Natural killer cell (primary cell): ENCODE results near the gene ADAM10. TPM values are rescaled to one million over a fixed set of nuclear protein-coding genes. Genes with fewer than 3 reads are reported as not detected.
A peak's percentile ranks its signal among the peaks of the same experiment; 100 is the strongest.

ENCODE experiments used
- ATAC-seq, 3 donors: fragments of 150-1000 bp in 2 of 3; fragments of 200-7000 bp in 1 of 3; cut with Tn5 transposase; 1 replicate in 1 of 3; 2 replicates in 2 of 3; pipeline ENCODE4 v1.10.0; 2021; ENCODE audit warnings: mild to moderate bottlenecking in 2 of 3, moderate library complexity in 2 of 3
- DNase-seq, 2 donors: peaks; one replicate each; pipeline versions ENCODE4 v3.0.0 to v3.0.0-alpha.2; 2013 to 2021; ENCODE audit warnings: mixed read lengths in 1 of 2
- H3K27ac ChIP-seq: one replicate; pipeline ENCODE4 v1.5.1; 2013; ENCODE audit warnings: mild to moderate bottlenecking, low read length
- H3K27me3 ChIP-seq: one replicate; pipeline ENCODE4 v1.6.1; 2013; ENCODE audit warnings: low read length; ENCODE audit not compliant: control insufficient read depth, insufficient read depth
- H3K36me3 ChIP-seq: one replicate; pipeline ENCODE4 v1.6.1; 2013; ENCODE audit warnings: low read length; ENCODE audit not compliant: control insufficient read depth, insufficient read depth
- H3K4me1 ChIP-seq: one replicate; pipeline ENCODE4 v1.6.1; 2013; ENCODE audit warnings: low read length; ENCODE audit not compliant: control insufficient read depth, insufficient read depth
- H3K4me3 ChIP-seq: one replicate; pipeline ENCODE4 v1.5.1; 2013; ENCODE audit warnings: low read length
- H3K9me3 ChIP-seq: one replicate; pipeline ENCODE4 v1.6.1; 2013; ENCODE audit warnings: low read length; ENCODE audit not compliant: control insufficient read depth, insufficient read depth
- H3K27ac Mint-ChIP-seq, 2 donors: one replicate each; pipeline ENCODE4 v1.8.0; 2022; ENCODE audit warnings: mild to moderate bottlenecking in 2 of 2, mixed read lengths in 2 of 2, moderate library complexity in 1 of 2
- H3K27me3 Mint-ChIP-seq, 2 donors: one replicate each; pipeline ENCODE4 v1.8.0; 2022; ENCODE audit warnings: low read depth in 2 of 2, mixed read lengths in 2 of 2
- H3K36me3 Mint-ChIP-seq: one replicate; pipeline ENCODE4 v1.8.0; 2022; ENCODE audit warnings: mixed read lengths
- H3K4me1 Mint-ChIP-seq, 2 donors: one replicate each; pipeline ENCODE4 v1.8.0; 2022; ENCODE audit warnings: mixed read lengths in 2 of 2
- H3K4me3 Mint-ChIP-seq: one replicate; pipeline ENCODE4 v1.8.0; 2022; ENCODE audit warnings: mild to moderate bottlenecking, moderate library complexity, mixed read lengths
- H3K9me3 Mint-ChIP-seq, 2 donors: one replicate each; pipeline ENCODE4 v1.8.0; 2022; ENCODE audit warnings: mixed read lengths in 2 of 2
- CTCF ChIP-seq: fragments of 200-600 bp; IDR thresholded peaks from one replicate; pipeline ENCODE4 v1.8.0; 2022; ENCODE audit warnings: antibody characterized with exemption
- WGBS: methylation state at CpG from one replicate; pipeline ENCODE4 v1.1.7; 2013; ENCODE audit warnings: missing lambda C conversion rate; ENCODE audit not compliant: insufficient coverage; 5-methylcytosine and 5-hydroxymethylcytosine counted together
- intact Hi-C: fragments of 100-400 bp; cut with micrococcal nuclease; formaldehyde crosslinking; loops from one replicate; pipeline ENCODE4 v1.14.2; 2022
- total RNA-seq, 4 donors: library from RNA; stranded (reverse); fragments of 120-200 nt in 1 of 4; gene quantifications; one replicate each; pipeline versions ENCODE4 v1.2.3 to v1.2.4, GENCODE V29; 2013 to 2022

Gene ADAM10
- total RNA-seq, 3 donors from 2014 or later (not counting 1 experiment from before 2014, with no cell fraction given), result 223 to 297 (median 259) TPM

DNA sequence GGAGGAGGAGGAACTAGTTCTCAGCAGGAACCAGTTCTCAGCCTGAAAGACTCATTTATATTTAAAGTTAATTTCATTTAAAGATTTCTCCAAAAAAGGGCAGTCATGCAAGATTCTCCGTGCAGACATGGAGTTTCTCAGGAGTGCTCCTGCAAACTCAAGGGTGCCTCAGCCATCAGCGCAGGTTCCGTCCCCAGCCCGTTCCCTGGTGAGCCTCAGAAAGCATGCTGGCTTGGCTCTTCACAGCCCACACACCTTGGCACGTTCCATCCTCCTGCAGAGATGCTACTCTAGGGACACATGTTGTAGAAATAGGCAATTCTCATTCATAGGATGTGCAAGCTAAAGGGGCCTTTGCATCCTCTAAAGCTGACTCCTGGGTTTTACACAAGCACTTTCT lies 194.7 kb downstream of the ADAM10 start:
- Mint-ChIP-seq H3K27me3 (peaks cover 10 to 15% of the 10 kb centered on the region in 2 donors), H3K27ac (no peak overlapping the region), H3K9me3 (no peaks in the 10 kb centered on the region), H3K36me3 (no peaks in the 10 kb centered on the region), H3K4me3 (no peak overlapping the region), H3K4me1 (peaks cover 44 to 54% of the 10 kb centered on the region in 2 donors)
- Histone ChIP-seq H3K4me1 (peaks cover 36% of the 10 kb centered on the region), H3K27me3 (no peaks in the 10 kb centered on the region), H3K4me3 (no peak overlapping the region), H3K36me3 (no peaks in the 10 kb centered on the region), H3K27ac (no peak overlapping the region), H3K9me3 (no peaks in the 10 kb centered on the region)
- DNase-seq (no peak), ATAC-seq (no peak)
- 94% methylated on average over 5 of the region's 5 CpGs for WGBS
- no peak for TF ChIP-seq CTCF
- intact Hi-C loops, result loop anchor here (5.0 to 10.0 kb wide), 2 partner anchors 58 to 80 kb away; no protein-coding TSS in a partner anchor

DNA sequence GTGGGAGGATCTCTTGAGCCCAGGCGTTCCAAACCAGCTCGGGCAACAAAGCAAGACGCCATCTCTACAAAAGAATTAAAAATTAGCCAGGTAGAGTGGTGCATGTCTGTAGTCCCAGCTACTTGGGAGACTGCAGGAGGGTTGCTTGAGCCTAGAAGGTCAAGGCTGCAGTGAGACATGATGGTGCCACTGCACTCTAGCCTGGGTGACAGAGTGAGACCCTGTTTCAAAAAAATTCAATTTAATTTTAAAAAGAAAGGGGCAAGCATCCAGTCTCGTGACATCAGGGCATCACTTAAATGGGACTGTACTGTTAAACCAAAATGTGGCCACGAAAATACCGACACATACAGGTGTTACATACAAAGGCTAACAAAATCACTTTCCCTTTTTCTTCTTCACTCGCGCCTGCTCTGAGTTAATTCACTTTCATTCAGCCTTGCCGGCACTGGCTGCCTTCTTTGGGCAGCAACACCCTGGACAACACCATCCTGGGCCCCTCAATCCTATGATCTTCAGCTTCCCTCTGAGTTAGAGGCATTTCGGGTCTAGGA lies 196.1 kb downstream of the ADAM10 start:
- Histone ChIP-seq H3K27me3 (no peaks in the 10 kb centered on the region), H3K36me3 (no peaks in the 10 kb centered on the region), H3K9me3 (no peaks in the 10 kb centered on the region), H3K4me3 (no peak overlapping the region), H3K4me1 (peaks cover 36% of the 10 kb centered on the region), H3K27ac (no peak overlapping the region)
- peak; percentile 55 to 83 (median 59) for ATAC-seq
- Mint-ChIP-seq H3K36me3 (no peaks in the 10 kb centered on the region), H3K27me3 (peaks cover 10 to 15% of the 10 kb centered on the region in 2 donors), H3K4me3 (peak overlapping the region; percentile 67), H3K9me3 (no peaks in the 10 kb centered on the region), H3K27ac (peak overlapping the region; percentile 34 to 41), H3K4me1 (peaks cover 44 to 54% of the 10 kb centered on the region in 2 donors)
- no peak for TF ChIP-seq CTCF
- intact Hi-C loops, result loop anchor here (5.0 to 10.0 kb wide), 2 partner anchors 59 to 79 kb away; no protein-coding TSS in a partner anchor
- WGBS, result 54% methylated on average over 10 of the region's 10 CpGs
- DNase-seq, result no peak

DNA sequence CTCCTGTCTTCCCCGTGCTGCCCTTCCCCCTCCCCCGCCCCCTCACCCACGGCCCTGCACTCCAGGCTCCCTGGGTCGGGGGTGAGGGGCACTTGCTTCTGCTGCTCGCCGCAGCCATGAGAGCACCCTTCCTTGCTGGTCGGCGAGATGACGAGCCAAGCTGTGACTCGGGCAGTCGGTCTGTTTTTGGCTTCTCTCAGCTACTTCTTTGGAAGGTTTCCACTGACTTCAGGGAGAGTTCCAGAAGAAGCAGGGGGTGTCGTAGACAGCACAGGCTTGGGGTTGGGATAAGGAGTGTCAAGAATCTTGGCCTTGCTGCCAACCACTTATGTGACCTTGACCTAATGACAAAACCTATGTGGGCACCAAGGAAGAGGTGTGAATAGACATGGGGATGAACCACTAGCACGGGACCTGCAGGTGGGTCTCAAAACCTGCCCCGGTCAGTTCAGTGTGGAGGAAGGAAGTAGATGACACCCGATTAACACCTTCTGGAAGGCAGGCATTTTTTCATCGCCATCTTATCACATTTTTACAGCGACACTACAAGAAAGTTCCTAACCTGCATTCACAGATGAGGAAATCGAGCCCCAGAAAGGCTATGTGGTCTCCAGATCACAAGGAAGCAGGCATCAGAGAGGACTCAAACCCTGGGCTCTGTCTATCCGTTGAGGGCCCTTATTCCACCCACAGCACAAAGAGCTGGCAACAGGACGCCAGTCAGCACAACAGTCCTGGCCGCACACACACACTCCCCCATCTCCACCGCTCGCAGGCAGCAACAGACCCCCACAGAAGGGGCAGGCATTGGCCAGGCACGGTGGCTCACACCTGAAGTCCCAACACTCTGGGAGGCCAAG lies 196.8 kb downstream of the ADAM10 start:
- Mint-ChIP-seq H3K4me3 (peak overlapping the region; percentile 50), H3K27ac (peak overlapping the region; percentile 34 to 41), H3K9me3 (no peaks in the 10 kb centered on the region), H3K4me1 (peaks cover 44 to 59% of the 10 kb centered on the region in 2 donors), H3K36me3 (no peaks in the 10 kb centered on the region), H3K27me3 (peaks cover 10 to 15% of the 10 kb centered on the region in 2 donors)
- TF ChIP-seq CTCF, result no peak
- Histone ChIP-seq H3K36me3 (no peaks in the 10 kb centered on the region), H3K27ac (no peak overlapping the region), H3K4me3 (no peak overlapping the region), H3K4me1 (peaks cover 36% of the 10 kb centered on the region), H3K27me3 (no peaks in the 10 kb centered on the region), H3K9me3 (no peaks in the 10 kb centered on the region)
- no peak for ATAC-seq
- WGBS, result 86% methylated on average over 24 of the region's 24 CpGs
- intact Hi-C loops, result loop anchor here (5.0 to 10.0 kb wide), 2 partner anchors 60 to 78 kb away; no protein-coding TSS in a partner anchor
- DNase-seq, result no peak
